Measurements from ENCODE around the gene ARID1B. TPM values are rescaled to one million over a fixed set of nuclear protein-coding genes. Genes with fewer than 3 reads are reported as not detected.

The ARID1B gene
- total and polyA plus RNA-seq, 2 experiments from 2014 or later: 32.9 to 67.0 TPM

DNA sequence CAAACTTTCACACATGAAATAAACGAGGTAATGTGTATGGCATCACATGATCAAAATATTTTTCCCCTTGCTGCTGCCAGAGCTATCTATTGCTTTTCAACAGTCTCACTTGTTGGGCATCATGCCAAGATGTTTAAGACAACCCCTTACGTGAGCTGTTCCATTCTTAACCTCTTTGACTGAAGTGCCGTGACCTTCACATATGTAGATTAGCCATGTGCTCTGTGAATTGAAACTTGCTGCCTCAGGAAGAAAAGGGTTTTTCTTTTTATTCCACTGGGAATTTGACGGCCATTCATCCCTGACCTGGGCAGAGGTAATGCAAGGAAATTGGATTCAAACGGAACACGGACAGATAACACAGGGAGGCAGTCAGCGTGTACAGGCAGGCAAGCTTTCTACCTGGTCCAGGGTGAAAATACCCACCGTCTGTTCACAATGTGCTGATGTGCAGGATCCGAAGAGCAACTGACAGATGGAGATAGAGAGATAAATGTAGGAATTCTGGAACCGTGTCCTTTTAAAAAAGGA is 14.2 kb downstream of the ARID1B start:
- Histone ChIP-seq H3K4me3 (no peak overlapping the region), H4K20me1 (ENCODE audit: insufficient read depth, poor library complexity, severe bottlenecking) (peaks cover 100% of the 10 kb centered on the region), H3K9me2 (replicated peaks; ENCODE audit: insufficient read depth) (no peaks in the 10 kb centered on the region), H3K4me2 (peak overlapping the region; percentile 41), H3K9me3 (ENCODE audit: low read depth) (no peaks in the 10 kb centered on the region), H3K4me1 (ENCODE audit: insufficient read depth) (peaks cover 14% of the 10 kb centered on the region), H3K36me3 (replicated peaks; ENCODE audit: insufficient read depth, low read depth) (no peaks in the 10 kb centered on the region), H2AFZ (no peak overlapping the region), H3K27me3 (no peaks in the 10 kb centered on the region), H3K27ac (no peak overlapping the region), H3K79me2 (peaks cover 100% of the 10 kb centered on the region)
- peak; percentile 59 for DNase-seq (ENCODE audit: low spot score)
- TF ChIP-seq, protein P1, sequence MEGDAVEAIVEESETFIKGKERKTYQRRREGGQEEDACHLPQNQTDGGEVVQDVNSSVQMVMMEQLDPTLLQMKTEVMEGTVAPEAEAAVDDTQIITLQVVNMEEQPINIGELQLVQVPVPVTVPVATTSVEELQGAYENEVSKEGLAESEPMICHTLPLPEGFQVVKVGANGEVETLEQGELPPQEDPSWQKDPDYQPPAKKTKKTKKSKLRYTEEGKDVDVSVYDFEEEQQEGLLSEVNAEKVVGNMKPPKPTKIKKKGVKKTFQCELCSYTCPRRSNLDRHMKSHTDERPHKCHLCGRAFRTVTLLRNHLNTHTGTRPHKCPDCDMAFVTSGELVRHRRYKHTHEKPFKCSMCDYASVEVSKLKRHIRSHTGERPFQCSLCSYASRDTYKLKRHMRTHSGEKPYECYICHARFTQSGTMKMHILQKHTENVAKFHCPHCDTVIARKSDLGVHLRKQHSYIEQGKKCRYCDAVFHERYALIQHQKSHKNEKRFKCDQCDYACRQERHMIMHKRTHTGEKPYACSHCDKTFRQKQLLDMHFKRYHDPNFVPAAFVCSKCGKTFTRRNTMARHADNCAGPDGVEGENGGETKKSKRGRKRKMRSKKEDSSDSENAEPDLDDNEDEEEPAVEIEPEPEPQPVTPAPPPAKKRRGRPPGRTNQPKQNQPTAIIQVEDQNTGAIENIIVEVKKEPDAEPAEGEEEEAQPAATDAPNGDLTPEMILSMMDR (IDR thresholded peaks at IDR 0.05; ENCODE audit: poor library complexity): no peak
- TF ChIP-seq EZH2phosphoT487 (IDR thresholded peaks at IDR 0.05; ENCODE audit: low read depth, severe bottlenecking, unreplicated experiment) (no peak), EZH2 (IDR thresholded peaks at IDR 0.05; ENCODE audit: borderline replicate concordance) (no peak)
- WGBS (ENCODE audit: low lambda C conversion rate, missing lambda C conversion rate): 48% methylated on average over 10 of the region's 10 CpGs

DNA sequence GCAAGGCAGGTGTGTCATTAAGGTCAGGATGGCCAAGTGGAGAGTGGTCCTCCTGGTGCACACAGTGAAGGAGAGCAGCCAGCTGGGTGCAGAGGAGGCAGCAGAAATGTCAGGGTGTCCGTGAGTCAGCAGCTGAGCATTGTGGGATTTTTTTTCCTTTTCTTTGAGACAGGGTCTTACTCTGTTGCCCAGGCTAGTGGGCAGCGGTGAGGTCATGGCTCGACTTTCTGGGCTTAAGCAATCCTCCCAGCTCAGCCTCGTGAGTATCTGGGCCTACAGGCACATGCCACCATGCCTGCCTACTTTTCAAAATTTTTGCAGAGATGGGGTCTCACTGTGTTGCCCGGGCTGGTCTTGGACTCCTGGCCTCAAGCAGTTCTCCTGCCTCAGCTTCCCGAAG is 16.0 kb downstream of the ARID1B start:
- Histone ChIP-seq H3K79me2 (peaks cover 100% of the 10 kb centered on the region), H3K27ac (no peak overlapping the region), H3K4me2 (no peak overlapping the region), H3K9me3 (ENCODE audit: low read depth) (no peaks in the 10 kb centered on the region), H3K9me2 (replicated peaks; ENCODE audit: insufficient read depth) (no peaks in the 10 kb centered on the region), H3K36me3 (replicated peaks; ENCODE audit: insufficient read depth, low read depth) (no peaks in the 10 kb centered on the region), H2AFZ (no peak overlapping the region), H4K20me1 (ENCODE audit: insufficient read depth, poor library complexity, severe bottlenecking) (peaks cover 99% of the 10 kb centered on the region), H3K27me3 (no peaks in the 10 kb centered on the region), H3K4me1 (ENCODE audit: insufficient read depth) (peaks cover 14% of the 10 kb centered on the region), H3K4me3 (no peak overlapping the region)
- TF ChIP-seq EZH2phosphoT487 (IDR thresholded peaks at IDR 0.05; ENCODE audit: low read depth, severe bottlenecking, unreplicated experiment): no peak
- TF ChIP-seq EZH2 (IDR thresholded peaks at IDR 0.05; ENCODE audit: borderline replicate concordance): no peak
- TF ChIP-seq, protein P1 (IDR thresholded peaks at IDR 0.05; ENCODE audit: poor library complexity): no peak
- WGBS (ENCODE audit: low lambda C conversion rate, missing lambda C conversion rate): 95% methylated on average over 6 of the region's 6 CpGs
- DNase-seq (ENCODE audit: low spot score): no peak

DNA sequence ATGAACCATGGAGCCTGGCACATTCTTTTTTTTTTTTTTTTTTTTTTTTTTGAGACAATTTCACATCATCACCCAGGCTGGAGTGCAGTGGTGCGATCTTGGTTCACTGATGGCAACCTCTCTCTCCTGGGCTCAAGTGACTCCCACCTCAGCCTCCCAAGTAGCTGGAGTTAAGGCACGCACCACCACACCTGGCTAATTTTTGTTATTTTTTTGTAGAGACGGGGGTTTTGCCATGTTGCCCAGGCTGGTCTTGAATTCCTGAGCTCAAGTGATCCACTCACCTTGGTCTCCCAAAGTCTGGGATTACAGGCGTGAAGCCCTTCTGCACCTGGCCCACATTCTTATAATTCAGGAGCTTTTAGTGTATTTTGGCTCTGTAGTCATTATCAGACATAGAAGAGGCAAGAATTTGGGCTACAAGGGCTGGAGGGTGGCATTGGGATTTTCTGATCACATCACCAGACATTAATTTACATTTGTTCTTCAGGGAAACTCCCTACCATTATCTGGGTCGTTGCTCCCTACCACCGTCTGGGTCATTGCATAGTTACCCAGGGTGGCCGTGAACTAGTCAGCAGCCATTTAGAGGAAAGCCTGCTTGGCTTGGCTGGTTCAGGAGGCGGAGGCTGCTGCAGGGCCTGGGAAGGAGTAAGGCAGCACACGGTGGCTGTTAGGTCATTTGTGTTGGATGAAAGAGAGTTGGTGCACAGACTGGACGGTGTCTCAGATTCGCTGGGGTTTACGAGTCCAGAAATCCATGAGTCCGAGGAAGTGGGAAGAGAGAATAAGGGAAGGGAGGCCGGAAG is 17.6 kb downstream of the ARID1B start:
- no peaks in the 10 kb centered on the region for H3K27me3 ChIP-seq
- no peaks in the 10 kb centered on the region for H3K9me3 ChIP-seq (ENCODE audit: low read depth)
- no peak overlapping the region for H3K4me3 ChIP-seq
- H3K9me2 ChIP-seq (replicated peaks; ENCODE audit: insufficient read depth): no peaks in the 10 kb centered on the region
- WGBS (ENCODE audit: low lambda C conversion rate, missing lambda C conversion rate): 79% methylated on average over 14 of the region's 14 CpGs
- H2AFZ ChIP-seq: no peak overlapping the region
- no peak for DNase-seq (ENCODE audit: low spot score)
- peaks cover 100% of the 10 kb centered on the region for H3K79me2 ChIP-seq
- H3K4me1 ChIP-seq (ENCODE audit: insufficient read depth): peaks cover 14% of the 10 kb centered on the region
- H3K27ac ChIP-seq: no peak overlapping the region
- TF ChIP-seq, protein P1 (IDR thresholded peaks at IDR 0.05; ENCODE audit: poor library complexity): no peak
- TF ChIP-seq EZH2 (IDR thresholded peaks at IDR 0.05; ENCODE audit: borderline replicate concordance) (no peak), EZH2phosphoT487 (IDR thresholded peaks at IDR 0.05; ENCODE audit: low read depth, severe bottlenecking, unreplicated experiment) (no peak)
- H3K36me3 ChIP-seq (replicated peaks; ENCODE audit: insufficient read depth, low read depth): no peaks in the 10 kb centered on the region
- H3K4me2 ChIP-seq: peak overlapping the region; percentile 43
- H4K20me1 ChIP-seq (ENCODE audit: insufficient read depth, poor library complexity, severe bottlenecking): peaks cover 99% of the 10 kb centered on the region
